ENCODE data around the gene ZP2. TPM values are rescaled to one million over a fixed set of nuclear protein-coding genes. Genes with fewer than 3 reads are reported as not detected.

Gene ZP2
- total RNA-seq, 2 experiments from 2014 or later = not detected

DNA sequence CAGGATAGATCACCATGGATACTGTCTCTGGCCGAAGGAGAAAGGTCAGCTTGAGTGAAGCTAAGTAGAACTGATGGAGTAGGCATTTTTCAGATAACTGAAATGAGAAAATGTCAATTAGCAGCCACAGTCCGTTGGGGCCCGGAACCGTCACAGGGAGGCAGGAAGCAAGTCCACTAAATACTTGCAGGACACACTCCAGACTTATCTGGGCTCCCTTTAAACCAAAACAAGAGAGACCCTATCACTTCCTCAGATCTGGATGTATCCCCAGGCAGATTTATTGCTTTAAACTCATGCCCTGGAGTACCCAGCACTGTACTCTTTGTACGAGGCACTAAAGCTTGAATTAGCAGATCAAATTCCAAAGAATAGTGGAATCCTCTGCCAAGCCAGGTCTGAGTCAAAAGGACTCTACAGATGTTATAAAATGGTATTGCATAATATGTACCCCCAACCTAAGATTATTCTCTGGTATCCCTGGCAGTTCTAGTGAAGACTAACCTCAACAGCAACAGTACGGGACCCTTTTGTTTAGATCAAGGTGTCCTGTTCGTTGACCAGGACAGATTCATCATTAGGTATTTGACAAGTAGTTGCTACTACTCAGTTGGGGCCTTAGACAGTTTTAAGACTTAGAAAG, 8.1 kb downstream of the ZP2 start:
- intact Hi-C loops (cut with micrococcal nuclease; ENCODE audit: unreplicated experiment) = no loop called here
- DNase-seq (ENCODE audit: low spot score) = no peak
- no peak overlapping the region for H3K4me3 ChIP-seq (ENCODE audit: low read depth, low read length, poor library complexity, severe bottlenecking)

DNA sequence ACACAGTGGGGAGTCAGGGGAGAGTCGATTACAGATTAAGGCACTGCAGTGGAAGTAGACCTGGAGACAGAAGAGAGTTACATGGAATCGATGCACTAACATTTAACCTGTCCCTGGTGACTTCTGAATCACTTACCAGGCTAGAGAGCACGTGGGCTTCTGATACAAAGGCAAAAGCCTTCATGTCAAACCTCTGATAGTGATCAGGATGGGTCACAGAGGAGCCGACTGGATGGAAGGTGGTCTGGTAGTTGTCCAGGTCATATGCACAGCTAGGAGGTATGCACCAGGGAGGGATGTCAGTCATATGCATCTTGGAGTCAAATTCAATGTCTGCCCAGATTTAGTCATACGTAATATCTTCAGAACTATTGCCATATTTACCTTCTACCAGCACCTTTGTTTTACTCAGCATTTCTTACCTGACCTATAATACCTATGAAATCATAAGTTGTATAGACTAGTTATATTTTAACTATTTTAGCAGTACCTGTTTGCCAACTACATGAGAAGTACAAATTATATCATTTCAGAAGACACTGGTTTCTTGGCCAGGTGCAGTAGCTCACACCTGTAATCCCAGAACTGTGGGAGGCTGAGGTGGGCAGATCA, 11.7 kb downstream of the ZP2 start:
- TF ChIP-seq, protein P1, sequence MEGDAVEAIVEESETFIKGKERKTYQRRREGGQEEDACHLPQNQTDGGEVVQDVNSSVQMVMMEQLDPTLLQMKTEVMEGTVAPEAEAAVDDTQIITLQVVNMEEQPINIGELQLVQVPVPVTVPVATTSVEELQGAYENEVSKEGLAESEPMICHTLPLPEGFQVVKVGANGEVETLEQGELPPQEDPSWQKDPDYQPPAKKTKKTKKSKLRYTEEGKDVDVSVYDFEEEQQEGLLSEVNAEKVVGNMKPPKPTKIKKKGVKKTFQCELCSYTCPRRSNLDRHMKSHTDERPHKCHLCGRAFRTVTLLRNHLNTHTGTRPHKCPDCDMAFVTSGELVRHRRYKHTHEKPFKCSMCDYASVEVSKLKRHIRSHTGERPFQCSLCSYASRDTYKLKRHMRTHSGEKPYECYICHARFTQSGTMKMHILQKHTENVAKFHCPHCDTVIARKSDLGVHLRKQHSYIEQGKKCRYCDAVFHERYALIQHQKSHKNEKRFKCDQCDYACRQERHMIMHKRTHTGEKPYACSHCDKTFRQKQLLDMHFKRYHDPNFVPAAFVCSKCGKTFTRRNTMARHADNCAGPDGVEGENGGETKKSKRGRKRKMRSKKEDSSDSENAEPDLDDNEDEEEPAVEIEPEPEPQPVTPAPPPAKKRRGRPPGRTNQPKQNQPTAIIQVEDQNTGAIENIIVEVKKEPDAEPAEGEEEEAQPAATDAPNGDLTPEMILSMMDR (conservative IDR thresholded peaks at IDR 0.05; ENCODE audit: low read length) = no peak
- TF ChIP-seq EZH2phosphoT487 (IDR thresholded peaks at IDR 0.05; ENCODE audit: borderline replicate concordance, low read depth, low read length) = no peak
- H4K20me1 ChIP-seq (ENCODE audit: insufficient read depth, low read length) = no peaks in the 10 kb centered on the region
- H3K79me2 ChIP-seq (ENCODE audit: insufficient read depth, low read depth, low read length) = no peaks in the 10 kb centered on the region
- intact Hi-C loops (cut with micrococcal nuclease; ENCODE audit: unreplicated experiment) = no loop called here
- no peak for DNase-seq (ENCODE audit: low spot score)
- CTCF ChIA-PET (ENCODE audit: unreplicated experiment) = no interaction called here
- no peak overlapping the region for H2AFZ ChIP-seq (ENCODE audit: low read length)
- BruUV-seq (replicated peaks) = no TSS peak
- H3K4me1 ChIP-seq (ENCODE audit: insufficient read depth, low read length, poor library complexity, severe bottlenecking) = no peaks in the 10 kb centered on the region
- H3K9me3 ChIP-seq (ENCODE audit: low read length) = no peaks in the 10 kb centered on the region
- no peak overlapping the region for H3K27ac ChIP-seq (ENCODE audit: low read depth, low read length, poor library complexity, severe bottlenecking)
- no peaks in the 10 kb centered on the region for H3K9me2 ChIP-seq (ENCODE audit: insufficient read depth, low read length)
- POLR2A ChIA-PET = interaction anchor here (0.6 to 1.1 kb wide), 3 partner anchors 22 to 1498 kb away, joined by 3 to 8 read pairs (median 3); no protein-coding TSS in a partner anchor
- H3K4me3 ChIP-seq (ENCODE audit: low read depth, low read length, poor library complexity, severe bottlenecking) = no peak overlapping the region
- H3K36me3 ChIP-seq (ENCODE audit: insufficient read depth, low read length) = no peaks in the 10 kb centered on the region
- no peak overlapping the region for H3K4me2 ChIP-seq (ENCODE audit: low read length)

More for the DNA sequence above, 8.1 kb downstream of the ZP2 start:
- ChIA-PET CTCF (ENCODE audit: unreplicated experiment) (no interaction called here), POLR2A (no interaction called here)
- no peaks in the 10 kb centered on the region for H3K9me2 ChIP-seq (ENCODE audit: insufficient read depth, low read length)
- H2AFZ ChIP-seq (ENCODE audit: low read length) = no peak overlapping the region
- no peak overlapping the region for H3K27ac ChIP-seq (ENCODE audit: low read depth, low read length, poor library complexity, severe bottlenecking)
- no peaks in the 10 kb centered on the region for H3K4me1 ChIP-seq (ENCODE audit: insufficient read depth, low read length, poor library complexity, severe bottlenecking)
- no peaks in the 10 kb centered on the region for H4K20me1 ChIP-seq (ENCODE audit: insufficient read depth, low read length)
- TF ChIP-seq EZH2phosphoT487 (IDR thresholded peaks at IDR 0.05; ENCODE audit: borderline replicate concordance, low read depth, low read length) = no peak
- TF ChIP-seq, protein P1 (conservative IDR thresholded peaks at IDR 0.05; ENCODE audit: low read length) = no peak
- no peaks in the 10 kb centered on the region for H3K79me2 ChIP-seq (ENCODE audit: insufficient read depth, low read depth, low read length)
- H3K36me3 ChIP-seq (ENCODE audit: insufficient read depth, low read length) = no peaks in the 10 kb centered on the region
- H3K9me3 ChIP-seq (ENCODE audit: low read length) = no peaks in the 10 kb centered on the region
- no TSS peak for BruUV-seq (replicated peaks)
- H3K4me2 ChIP-seq (ENCODE audit: low read length) = no peak overlapping the region

DNA sequence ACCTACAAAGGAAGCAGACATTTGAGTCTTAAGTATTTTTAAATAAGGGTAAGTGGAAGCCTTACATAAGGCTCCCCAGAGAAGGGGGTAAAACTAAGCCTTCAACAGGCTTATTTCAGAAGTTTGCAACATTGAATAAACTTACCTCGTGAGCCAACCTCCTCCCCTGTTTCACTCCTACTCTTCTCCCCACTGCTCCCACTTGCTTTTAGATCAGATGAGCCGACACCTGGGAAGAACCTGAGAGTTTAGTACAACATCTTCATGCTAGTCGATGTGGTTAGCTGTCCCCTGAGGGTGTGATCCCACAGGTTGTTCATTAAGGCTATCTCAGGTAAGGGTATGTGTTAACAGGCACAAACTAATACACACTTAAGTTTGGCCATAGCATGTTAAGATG, 13.8 kb downstream of the ZP2 start:
- no peaks in the 10 kb centered on the region for H3K36me3 ChIP-seq (ENCODE audit: insufficient read depth, low read length)
- intact Hi-C loops (cut with micrococcal nuclease; ENCODE audit: unreplicated experiment) = no loop called here
- POLR2A ChIA-PET = interaction anchor here (1.1 kb wide), 1 partner anchor 35 kb away, joined by 3 read pairs; no protein-coding TSS in a partner anchor

More for the DNA sequence above, 13.8 kb downstream of the ZP2 start:
- no peak overlapping the region for H3K27ac ChIP-seq (ENCODE audit: low read depth, low read length, poor library complexity, severe bottlenecking)
- no peak for TF ChIP-seq EZH2phosphoT487 (IDR thresholded peaks at IDR 0.05; ENCODE audit: borderline replicate concordance, low read depth, low read length)
- TF ChIP-seq, protein P1 (conservative IDR thresholded peaks at IDR 0.05; ENCODE audit: low read length) = no peak
- BruUV-seq (replicated peaks) = no TSS peak
- H2AFZ ChIP-seq (ENCODE audit: low read length) = no peak overlapping the region
- CTCF ChIA-PET (ENCODE audit: unreplicated experiment) = no interaction called here
- no peaks in the 10 kb centered on the region for H4K20me1 ChIP-seq (ENCODE audit: insufficient read depth, low read length)
- H3K9me2 ChIP-seq (ENCODE audit: insufficient read depth, low read length) = no peaks in the 10 kb centered on the region
- no peak overlapping the region for H3K4me2 ChIP-seq (ENCODE audit: low read length)
- DNase-seq (ENCODE audit: low spot score) = no peak
- H3K9me3 ChIP-seq (ENCODE audit: low read length) = no peaks in the 10 kb centered on the region
- no peaks in the 10 kb centered on the region for H3K4me1 ChIP-seq (ENCODE audit: insufficient read depth, low read length, poor library complexity, severe bottlenecking)
- no peaks in the 10 kb centered on the region for H3K79me2 ChIP-seq (ENCODE audit: insufficient read depth, low read depth, low read length)
- H3K4me3 ChIP-seq (ENCODE audit: low read depth, low read length, poor library complexity, severe bottlenecking) = no peak overlapping the region
